ENCODE results near the gene LRP10.

LRP10 gene

GRCh38 chr14:22872833-22873520, 1.4 kb downstream of the LRP10 start:
- DNase-seq (ENCODE audit: insufficient read length, low spot score) = no peak
- FAIRE-seq = no peak
- no peak for TF ChIP-seq CTCF (IDR thresholded peaks at IDR 0.05; ENCODE audit: insufficient read depth, missing control alignments)

GRCh38 chr14:22875003-22875747, 3.6 kb downstream of the LRP10 start:
- FAIRE-seq = no peak

GRCh38 chr14:22875748-22876319, 4.3 kb downstream of the LRP10 start:
- DNase-seq (ENCODE audit: insufficient read length, low spot score) (no peak), FAIRE-seq (no peak)
- no peak for TF ChIP-seq CTCF (IDR thresholded peaks at IDR 0.05; ENCODE audit: insufficient read depth, missing control alignments)

More at GRCh38 chr14:22875003-22875747, 3.6 kb downstream of the LRP10 start:
- no peak for TF ChIP-seq CTCF (IDR thresholded peaks at IDR 0.05; ENCODE audit: insufficient read depth, missing control alignments)
- DNase-seq (ENCODE audit: insufficient read length, low spot score) = no peak

- FAIRE-seq (no peak), DNase-seq (ENCODE audit: insufficient read length, low spot score) (no peak)
- no peak for TF ChIP-seq CTCF (IDR thresholded peaks at IDR 0.05; ENCODE audit: insufficient read depth, missing control alignments)
These were observed 5.5 kb downstream of the LRP10 start for GRCh38 chr14:22877000-22877501.

GRCh38 chr14:22878271-22879246, 7.0 kb downstream of the LRP10 start:
- TF ChIP-seq CTCF (IDR thresholded peaks at IDR 0.05; ENCODE audit: insufficient read depth, missing control alignments) = no peak
- DNase-seq (ENCODE audit: insufficient read length, low spot score) = no peak
- no peak for FAIRE-seq

GRCh38 chr14:22882064-22882463, 10.5 kb downstream of the LRP10 start:
- no peak for DNase-seq (ENCODE audit: insufficient read length, low spot score)
- no peak for FAIRE-seq
- no peak for TF ChIP-seq CTCF (IDR thresholded peaks at IDR 0.05; ENCODE audit: insufficient read depth, missing control alignments)

All from D721Med (cell line).